Glutamatergic neuron (in vitro differentiated cells): ENCODE results near the gene OLFM2. TPM values are rescaled to one million over a fixed set of nuclear protein-coding genes. Genes with fewer than 3 reads are reported as not detected.
A peak's percentile ranks its signal among the peaks of the same experiment; 100 is the strongest.
"Not testable (repeated sequence)": the region's sequence is repeated elsewhere in the genome, so short reads cannot be mapped to it uniquely, and the experiment has no call there.

Experiments used
- DNase-seq: peaks from one replicate; pipeline ENCODE4 v3.0.0; 2022
- H3K27ac Mint-ChIP-seq: one replicate; pipeline ENCODE4 v1.8.0; 2020; ENCODE audit warnings: mild to moderate bottlenecking, mixed read lengths, inconsistent platforms; ENCODE audit not compliant: unreplicated experiment
- H3K27me3 Mint-ChIP-seq: one replicate; pipeline ENCODE4 v1.8.0; 2020; ENCODE audit warnings: mild to moderate bottlenecking, moderate library complexity, mixed read lengths, inconsistent platforms; ENCODE audit not compliant: unreplicated experiment
- H3K36me3 Mint-ChIP-seq: one replicate; pipeline ENCODE4 v1.8.0; 2020; ENCODE audit warnings: mild to moderate bottlenecking, mixed read lengths, inconsistent platforms; ENCODE audit not compliant: unreplicated experiment
- H3K4me1 Mint-ChIP-seq: one replicate; pipeline ENCODE4 v1.8.0; 2020; ENCODE audit warnings: mild to moderate bottlenecking, low read depth, mixed read lengths, inconsistent platforms; ENCODE audit not compliant: unreplicated experiment
- H3K4me3 Mint-ChIP-seq: one replicate; pipeline ENCODE4 v1.8.0; 2020; ENCODE audit warnings: mild to moderate bottlenecking, mixed read lengths, inconsistent platforms; ENCODE audit not compliant: unreplicated experiment
- H3K9me3 Mint-ChIP-seq: one replicate; pipeline ENCODE4 v1.8.0; 2020; ENCODE audit warnings: mild to moderate bottlenecking, moderate library complexity, mixed read lengths, inconsistent platforms; ENCODE audit not compliant: unreplicated experiment
- total RNA-seq: library from RNA; stranded (reverse); fragmentation: NEBNext Ultra II Directional; extraction: Animal tissue kit (Norgen Biotek cat#: 25700); gene quantifications from one replicate; pipeline ENCODE4 v1.2.1, GENCODE V29; 2021; ENCODE audit not compliant: unreplicated experiment
- TF ChIP-seq, protein P1 (sequence below): fragments of 200-600 bp; sonication (generic); IDR thresholded peaks from one replicate; pipeline ENCODE4 v1.5.0; 2021; ENCODE audit not compliant: partially characterized antibody, unreplicated experiment

OLFM2 gene
- total RNA-seq, 1 donor from 2014 or later: 19.5 TPM

DNA sequence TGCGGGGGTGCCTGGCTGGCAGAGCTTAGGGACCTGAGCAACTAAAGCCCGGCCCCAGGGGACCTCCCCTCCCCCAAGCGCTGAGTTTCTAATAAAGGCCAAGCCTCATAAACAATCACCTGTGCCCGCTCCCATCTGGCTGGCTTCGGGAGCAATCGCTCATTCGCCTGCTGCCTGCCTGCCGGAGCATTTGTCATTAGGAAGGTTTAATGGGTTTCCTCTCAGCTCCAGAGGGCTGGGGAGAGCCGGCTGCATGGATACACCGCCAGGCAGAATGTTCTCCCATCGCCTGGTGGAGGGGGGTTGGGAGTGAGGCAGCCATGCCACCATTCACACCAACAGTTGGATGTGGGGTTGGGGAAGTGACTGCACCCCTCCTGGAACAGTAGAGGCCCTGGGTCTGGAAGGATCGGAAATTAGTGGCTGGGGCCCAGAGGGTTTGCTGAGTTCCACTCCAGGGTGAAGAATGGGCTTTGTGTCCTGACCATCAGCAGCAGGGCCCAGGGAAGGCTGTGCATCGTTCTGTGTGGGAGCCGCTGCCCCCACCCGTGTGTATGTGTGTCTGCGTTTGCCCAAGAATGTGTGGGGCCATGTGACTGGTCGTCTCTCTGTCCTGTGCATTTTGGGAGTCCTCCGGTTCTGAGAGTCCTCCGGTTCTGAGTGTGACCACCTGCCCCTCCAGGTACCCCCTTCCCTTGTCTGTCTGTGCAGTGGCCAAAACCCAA is 85.9 kb downstream of the OLFM2 start:
- peak; percentile 78 for DNase-seq
- peaks cover 8% of the 10 kb centered on the region for H3K27me3 Mint-ChIP-seq
- H3K4me3 Mint-ChIP-seq: peak overlapping the region; percentile 38
- H3K9me3 Mint-ChIP-seq: peaks cover 5% of the 10 kb centered on the region
- TF ChIP-seq, protein P1, sequence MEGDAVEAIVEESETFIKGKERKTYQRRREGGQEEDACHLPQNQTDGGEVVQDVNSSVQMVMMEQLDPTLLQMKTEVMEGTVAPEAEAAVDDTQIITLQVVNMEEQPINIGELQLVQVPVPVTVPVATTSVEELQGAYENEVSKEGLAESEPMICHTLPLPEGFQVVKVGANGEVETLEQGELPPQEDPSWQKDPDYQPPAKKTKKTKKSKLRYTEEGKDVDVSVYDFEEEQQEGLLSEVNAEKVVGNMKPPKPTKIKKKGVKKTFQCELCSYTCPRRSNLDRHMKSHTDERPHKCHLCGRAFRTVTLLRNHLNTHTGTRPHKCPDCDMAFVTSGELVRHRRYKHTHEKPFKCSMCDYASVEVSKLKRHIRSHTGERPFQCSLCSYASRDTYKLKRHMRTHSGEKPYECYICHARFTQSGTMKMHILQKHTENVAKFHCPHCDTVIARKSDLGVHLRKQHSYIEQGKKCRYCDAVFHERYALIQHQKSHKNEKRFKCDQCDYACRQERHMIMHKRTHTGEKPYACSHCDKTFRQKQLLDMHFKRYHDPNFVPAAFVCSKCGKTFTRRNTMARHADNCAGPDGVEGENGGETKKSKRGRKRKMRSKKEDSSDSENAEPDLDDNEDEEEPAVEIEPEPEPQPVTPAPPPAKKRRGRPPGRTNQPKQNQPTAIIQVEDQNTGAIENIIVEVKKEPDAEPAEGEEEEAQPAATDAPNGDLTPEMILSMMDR: no peak
- H3K4me1 Mint-ChIP-seq: peaks cover 24% of the 10 kb centered on the region
- peak overlapping the region; percentile 83 for H3K27ac Mint-ChIP-seq
- peaks cover 6% of the 10 kb centered on the region for H3K36me3 Mint-ChIP-seq

DNA sequence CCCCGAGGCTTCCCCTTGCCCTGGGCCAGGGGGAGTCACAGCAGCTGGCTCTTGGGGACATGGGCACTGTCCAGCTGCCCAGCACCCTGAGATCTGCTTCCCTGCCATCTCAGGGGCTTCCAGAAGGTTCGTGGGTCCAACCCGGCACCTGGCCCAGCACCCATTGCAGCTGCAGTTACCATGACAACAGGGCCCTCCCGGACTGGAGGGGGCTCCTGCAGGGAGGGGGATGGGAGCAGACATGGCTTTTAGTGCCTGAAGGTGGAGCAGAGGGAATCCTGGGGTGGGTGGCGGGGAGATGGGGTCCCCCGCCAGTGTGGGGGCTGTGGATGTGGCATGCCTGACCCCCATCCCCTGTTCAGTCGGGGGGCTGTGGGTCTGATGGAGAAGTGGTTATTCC is 86.5 kb downstream of the OLFM2 start:
- Mint-ChIP-seq H3K27me3 (peaks cover 10% of the 10 kb centered on the region), H3K9me3 (peaks cover 5% of the 10 kb centered on the region), H3K36me3 (peaks cover 6% of the 10 kb centered on the region), H3K4me1 (peaks cover 24% of the 10 kb centered on the region), H3K27ac (peak overlapping the region; percentile 17), H3K4me3 (no peak overlapping the region)
- TF ChIP-seq, protein P1: no peak
- no peak for DNase-seq

DNA sequence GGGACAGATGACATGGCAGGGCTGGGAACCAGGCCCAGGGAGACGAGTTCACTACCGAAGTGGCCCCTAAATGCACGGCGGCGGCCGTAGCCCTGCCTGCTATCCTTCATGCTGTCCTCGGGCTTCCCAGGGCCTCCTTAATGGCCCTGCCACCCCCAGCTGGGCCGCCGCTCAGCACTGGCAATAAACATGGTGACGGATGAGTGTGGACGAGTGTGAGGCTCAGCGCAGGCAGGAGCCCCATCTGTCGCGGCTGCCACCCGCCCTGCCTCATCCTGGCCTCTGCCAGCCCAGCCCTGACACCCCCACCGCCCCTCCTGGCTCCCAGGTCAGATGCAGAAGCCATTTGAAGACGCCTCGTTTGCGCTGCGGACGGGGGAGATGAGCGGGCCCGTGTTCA is 87.6 kb downstream of the OLFM2 start:
- H3K9me3 Mint-ChIP-seq: peaks cover 5% of the 10 kb centered on the region
- H3K4me3 Mint-ChIP-seq: no peak overlapping the region
- no peak overlapping the region for H3K27ac Mint-ChIP-seq
- H3K27me3 Mint-ChIP-seq: peaks cover 10% of the 10 kb centered on the region
- H3K4me1 Mint-ChIP-seq: peaks cover 24% of the 10 kb centered on the region
- DNase-seq: no peak
- peaks cover 1% of the 10 kb centered on the region for H3K36me3 Mint-ChIP-seq
- TF ChIP-seq, protein P1: no peak

DNA sequence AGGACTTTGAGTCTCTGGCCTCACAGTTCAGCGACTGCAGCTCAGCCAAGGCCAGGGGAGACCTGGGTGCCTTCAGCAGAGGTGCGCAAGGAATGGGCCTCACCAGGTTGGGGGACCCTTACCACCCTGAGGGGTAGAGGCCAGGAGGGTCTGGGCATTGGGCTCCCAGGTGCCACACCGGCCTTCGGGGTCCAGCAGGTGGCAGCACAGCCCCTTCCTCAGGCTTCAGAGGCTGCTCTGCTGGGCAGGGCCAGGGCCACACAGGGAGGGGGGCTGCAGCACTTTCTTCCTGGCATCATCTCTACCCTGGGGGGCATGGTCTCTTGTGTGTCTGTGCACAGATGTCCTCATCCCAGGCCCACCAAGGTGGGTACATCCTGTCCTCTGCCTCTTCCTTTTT is 88.3 kb downstream of the OLFM2 start:
- Mint-ChIP-seq H3K27me3 (peaks cover 10% of the 10 kb centered on the region), H3K27ac (no peak overlapping the region), H3K4me3 (no peak overlapping the region), H3K4me1 (peaks cover 24% of the 10 kb centered on the region), H3K36me3 (no peaks in the 10 kb centered on the region), H3K9me3 (peaks cover 5% of the 10 kb centered on the region)
- TF ChIP-seq, protein P1: peak; percentile 76
- DNase-seq: peak; percentile 76

DNA sequence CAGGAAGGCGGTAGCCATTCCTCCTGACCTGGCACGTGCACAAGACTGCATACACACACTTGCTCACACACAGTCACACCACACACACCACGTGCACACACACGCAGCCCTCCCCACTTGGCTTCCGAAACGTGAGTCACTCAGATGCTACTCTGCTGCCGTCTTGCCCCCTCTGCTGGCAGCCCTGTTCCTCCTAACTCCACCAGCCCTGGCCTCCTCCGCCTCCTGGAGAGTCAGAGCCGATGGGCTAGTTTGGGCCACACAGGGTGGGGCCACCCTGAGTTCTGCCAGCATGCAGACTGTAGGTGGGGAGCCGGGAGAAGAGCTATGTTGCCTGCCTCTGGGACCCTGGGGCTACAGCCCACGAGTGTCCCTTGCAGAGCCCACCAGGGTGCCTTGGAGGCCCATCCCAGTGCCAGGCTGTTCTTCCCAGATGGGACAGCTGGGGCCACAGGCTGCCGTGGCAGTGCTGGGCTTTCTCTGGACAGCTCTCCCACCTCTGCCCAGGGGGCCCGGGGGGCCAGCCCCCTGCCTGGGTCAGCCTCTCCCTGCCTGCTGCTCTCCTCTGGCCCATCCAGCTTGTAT is 89.1 kb downstream of the OLFM2 start:
- Mint-ChIP-seq H3K4me1 (peaks cover 24% of the 10 kb centered on the region), H3K4me3 (no peak overlapping the region), H3K27me3 (peaks cover 10% of the 10 kb centered on the region), H3K27ac (no peak overlapping the region), H3K36me3 (no peaks in the 10 kb centered on the region), H3K9me3 (peaks cover 5% of the 10 kb centered on the region)
- TF ChIP-seq, protein P1: peak; percentile 24
- DNase-seq: peak; percentile 78

DNA sequence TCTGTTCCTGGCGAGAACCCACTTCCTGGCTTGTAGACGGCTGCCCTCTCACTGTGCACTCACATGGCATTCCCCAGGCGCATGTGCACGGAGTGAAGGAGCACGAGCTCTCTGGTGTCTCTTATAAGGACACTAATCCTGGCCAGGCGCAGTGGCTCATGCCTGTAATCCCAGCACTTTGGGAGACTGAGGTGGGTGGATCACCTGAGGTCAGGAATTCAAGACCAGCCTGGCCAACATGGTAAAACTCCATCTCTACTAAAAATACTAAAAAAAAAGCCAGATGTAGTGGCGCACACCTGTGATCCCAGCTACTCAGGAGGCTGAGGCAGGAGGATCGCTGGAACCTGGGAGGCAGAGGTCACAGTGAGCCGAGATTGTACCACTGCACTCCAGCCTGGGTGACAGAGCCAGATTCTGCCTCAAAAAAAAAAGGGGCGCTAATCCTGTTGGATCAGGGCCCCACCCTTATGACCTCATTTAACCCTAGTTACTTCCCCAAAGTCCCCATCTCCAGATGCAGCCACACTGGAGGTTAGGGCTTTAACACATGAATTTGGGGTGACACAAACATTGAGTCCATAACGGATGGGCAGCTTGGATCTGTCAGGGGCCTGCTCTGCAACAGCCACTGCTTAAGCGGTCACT is 92.6 kb downstream of the OLFM2 start:
- not testable (repeated sequence) for H3K27ac Mint-ChIP-seq, H3K27me3 Mint-ChIP-seq, DNase-seq, H3K36me3 Mint-ChIP-seq, H3K4me3 Mint-ChIP-seq, H3K9me3 Mint-ChIP-seq, H3K4me1 Mint-ChIP-seq
